ENCODE measurements around the gene GAPVD1. TPM values are rescaled to one million over a fixed set of nuclear protein-coding genes. Genes with fewer than 3 reads are reported as not detected.

The GAPVD1 gene
- total RNA-seq, 1 experiment from 2014 or later, result 53.1 TPM

DNA sequence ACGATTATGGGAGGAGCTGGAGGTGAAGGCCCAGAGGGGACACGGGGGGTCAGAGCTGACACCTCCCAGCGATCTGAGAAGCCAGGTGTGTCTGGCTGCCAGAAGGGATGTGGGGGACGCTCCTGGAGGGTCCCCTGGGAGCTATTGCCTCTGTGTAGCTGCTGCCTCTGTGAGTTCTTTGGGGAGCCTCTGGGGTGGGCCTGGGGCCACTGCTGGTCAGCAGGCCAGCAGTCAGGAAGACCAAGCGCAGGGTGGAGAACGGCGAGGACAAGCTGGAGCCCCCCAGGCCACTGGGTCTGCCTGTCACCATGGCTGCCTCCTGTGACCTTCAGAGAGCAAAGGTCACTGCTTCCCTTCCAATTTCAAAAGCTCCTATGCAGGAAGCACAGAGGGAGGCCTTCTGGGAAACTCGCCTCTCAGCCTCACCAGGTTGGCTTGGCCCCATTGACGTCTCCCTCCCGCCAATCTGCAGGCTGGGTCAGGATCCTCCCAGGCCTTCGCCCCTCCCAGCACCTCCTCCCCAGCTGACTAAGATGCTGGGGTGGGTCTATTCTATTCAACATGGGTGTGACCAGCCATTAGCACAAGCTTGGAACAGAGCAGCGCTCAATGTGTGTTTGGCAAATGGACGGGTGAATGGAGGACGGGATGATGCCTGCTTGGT is 126.4 kb downstream of the GAPVD1 start:
- H3K4me2 ChIP-seq (ENCODE audit: low read length), result no peak overlapping the region
- no TSS peak for BruUV-seq (replicated peaks)
- POLR2A ChIA-PET, result no interaction called here

More for the DNA sequence above, 126.4 kb downstream of the GAPVD1 start:
- no peak for ATAC-seq
- no peak for DNase-seq (ENCODE audit: low read depth, low spot score)
- Histone ChIP-seq H3K9me2 (ENCODE audit: insufficient read depth) (no peaks in the 10 kb centered on the region), H3K27me3 (ENCODE audit: insufficient read depth, low read length) (no peaks in the 10 kb centered on the region), H4K20me1 (ENCODE audit: insufficient read depth) (no peaks in the 10 kb centered on the region), H3K4me3 (replicated peaks in 1 of 2; ENCODE audit: low read depth in 1 of 2, low read length in 2 of 2) (no peak overlapping the region), H3K27ac (ENCODE audit: low read depth, low read length) (no peak overlapping the region), H2AFZ (ENCODE audit: low read depth, low read length, poor library complexity, severe bottlenecking) (no peak overlapping the region), H3K9me3 (ENCODE audit: control insufficient read depth in 1 of 2, insufficient read depth in 1 of 2, low read depth in 1 of 2, low read length in 2 of 2) (no peaks in the 10 kb centered on the region), H3K9ac (ENCODE audit: low read length) (no peak overlapping the region), H3K79me2 (ENCODE audit: insufficient read depth, low read length) (no peaks in the 10 kb centered on the region), H3K4me1 (ENCODE audit: control insufficient read depth in 1 of 2, insufficient read depth in 2 of 2, low read length in 2 of 2) (peaks cover 0 to 3% of the 10 kb centered on the region in 2 experiments; a peak in 1 of 4 replicates), H3K36me3 (ENCODE audit: control insufficient read depth in 1 of 2, insufficient read depth in 2 of 2, low read length in 2 of 2) (no peaks in the 10 kb centered on the region)
- TF ChIP-seq ZFX (IDR thresholded peaks at IDR 0.05) (no peak), RAD21 (IDR thresholded peaks at IDR 0.05; ENCODE audit: low read depth) (no peak), CBX3 (IDR thresholded peaks at IDR 0.05; ENCODE audit: low read depth) (no peak), CEBPB (IDR thresholded peaks at IDR 0.05; ENCODE audit: low read depth) (no peak), SP1 (IDR thresholded peaks at IDR 0.05; ENCODE audit: low read depth) (no peak), POLR2AphosphoS5 (IDR thresholded peaks at IDR 0.05; ENCODE audit: low read depth, low read length) (no peak)
- TF ChIP-seq, protein P1, sequence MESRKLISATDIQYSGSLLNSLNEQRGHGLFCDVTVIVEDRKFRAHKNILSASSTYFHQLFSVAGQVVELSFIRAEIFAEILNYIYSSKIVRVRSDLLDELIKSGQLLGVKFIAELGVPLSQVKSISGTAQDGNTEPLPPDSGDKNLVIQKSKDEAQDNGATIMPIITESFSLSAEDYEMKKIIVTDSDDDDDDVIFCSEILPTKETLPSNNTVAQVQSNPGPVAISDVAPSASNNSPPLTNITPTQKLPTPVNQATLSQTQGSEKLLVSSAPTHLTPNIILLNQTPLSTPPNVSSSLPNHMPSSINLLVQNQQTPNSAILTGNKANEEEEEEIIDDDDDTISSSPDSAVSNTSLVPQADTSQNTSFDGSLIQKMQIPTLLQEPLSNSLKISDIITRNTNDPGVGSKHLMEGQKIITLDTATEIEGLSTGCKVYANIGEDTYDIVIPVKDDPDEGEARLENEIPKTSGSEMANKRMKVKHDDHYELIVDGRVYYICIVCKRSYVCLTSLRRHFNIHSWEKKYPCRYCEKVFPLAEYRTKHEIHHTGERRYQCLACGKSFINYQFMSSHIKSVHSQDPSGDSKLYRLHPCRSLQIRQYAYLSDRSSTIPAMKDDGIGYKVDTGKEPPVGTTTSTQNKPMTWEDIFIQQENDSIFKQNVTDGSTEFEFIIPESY (IDR thresholded peaks at IDR 0.05; ENCODE audit: extremely low read depth, insufficient replicate concordance, low read length), result no peak
- TF ChIP-seq, protein P2, sequence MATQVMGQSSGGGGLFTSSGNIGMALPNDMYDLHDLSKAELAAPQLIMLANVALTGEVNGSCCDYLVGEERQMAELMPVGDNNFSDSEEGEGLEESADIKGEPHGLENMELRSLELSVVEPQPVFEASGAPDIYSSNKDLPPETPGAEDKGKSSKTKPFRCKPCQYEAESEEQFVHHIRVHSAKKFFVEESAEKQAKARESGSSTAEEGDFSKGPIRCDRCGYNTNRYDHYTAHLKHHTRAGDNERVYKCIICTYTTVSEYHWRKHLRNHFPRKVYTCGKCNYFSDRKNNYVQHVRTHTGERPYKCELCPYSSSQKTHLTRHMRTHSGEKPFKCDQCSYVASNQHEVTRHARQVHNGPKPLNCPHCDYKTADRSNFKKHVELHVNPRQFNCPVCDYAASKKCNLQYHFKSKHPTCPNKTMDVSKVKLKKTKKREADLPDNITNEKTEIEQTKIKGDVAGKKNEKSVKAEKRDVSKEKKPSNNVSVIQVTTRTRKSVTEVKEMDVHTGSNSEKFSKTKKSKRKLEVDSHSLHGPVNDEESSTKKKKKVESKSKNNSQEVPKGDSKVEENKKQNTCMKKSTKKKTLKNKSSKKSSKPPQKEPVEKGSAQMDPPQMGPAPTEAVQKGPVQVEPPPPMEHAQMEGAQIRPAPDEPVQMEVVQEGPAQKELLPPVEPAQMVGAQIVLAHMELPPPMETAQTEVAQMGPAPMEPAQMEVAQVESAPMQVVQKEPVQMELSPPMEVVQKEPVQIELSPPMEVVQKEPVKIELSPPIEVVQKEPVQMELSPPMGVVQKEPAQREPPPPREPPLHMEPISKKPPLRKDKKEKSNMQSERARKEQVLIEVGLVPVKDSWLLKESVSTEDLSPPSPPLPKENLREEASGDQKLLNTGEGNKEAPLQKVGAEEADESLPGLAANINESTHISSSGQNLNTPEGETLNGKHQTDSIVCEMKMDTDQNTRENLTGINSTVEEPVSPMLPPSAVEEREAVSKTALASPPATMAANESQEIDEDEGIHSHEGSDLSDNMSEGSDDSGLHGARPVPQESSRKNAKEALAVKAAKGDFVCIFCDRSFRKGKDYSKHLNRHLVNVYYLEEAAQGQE (IDR thresholded peaks at IDR 0.05; ENCODE audit: low read depth), result no peak
- intact Hi-C loops (cut with micrococcal nuclease), result no loop called here
- CTCF ChIA-PET, result interaction anchor here (1.5 kb wide), 1 partner anchor 11 kb away, joined by 3 read pairs; no protein-coding TSS in a partner anchor
- RAD21 ChIA-PET (ENCODE audit: low non-redundant PET in 1 of 2, low total read pairs in 2 of 2, uncharacterized antibody in 2 of 2, unreplicated experiment in 2 of 2), result no interaction called here
